Liver (tissue), 9 donors: ENCODE data around the gene AKT2. TPM values are rescaled to one million over a fixed set of nuclear protein-coding genes. Genes with fewer than 3 reads are reported as not detected.

ENCODE experiments used
- DNase-seq: peaks from one replicate; pipeline ENCODE4 v3.0.0-alpha.2; 2017; ENCODE audit warnings: low spot score
- H3K27ac ChIP-seq, 2 donors: one replicate each; pipeline ENCODE4 v1.7.0; 2013; ENCODE audit warnings: inconsistent platforms in 2 of 2, low read length in 2 of 2, control low read depth in 1 of 2, low read depth in 1 of 2, mild to moderate bottlenecking in 1 of 2
- H3K27me3 ChIP-seq, 4 donors: one replicate each; pipeline versions ENCODE4 v1.6.1 to v1.7.0; 2013; ENCODE audit warnings: low read length in 3 of 4, inconsistent platforms in 1 of 4, mild to moderate bottlenecking in 1 of 4, moderate library complexity in 1 of 4; ENCODE audit not compliant: control insufficient read depth in 4 of 4, insufficient read depth in 4 of 4
- H3K36me3 ChIP-seq, 4 donors: one replicate each; pipeline versions ENCODE4 v1.6.1 to v1.7.0; 2013; ENCODE audit warnings: low read length in 3 of 4, mild to moderate bottlenecking in 3 of 4, low read depth in 1 of 4, moderate library complexity in 1 of 4; ENCODE audit not compliant: control insufficient read depth in 4 of 4, insufficient read depth in 3 of 4
- H3K4me1 ChIP-seq, 4 donors: one replicate each; pipeline versions ENCODE4 v1.6.1 to v1.7.0; 2013; ENCODE audit warnings: low read length in 3 of 4, mild to moderate bottlenecking in 3 of 4, moderate library complexity in 1 of 4; ENCODE audit not compliant: control insufficient read depth in 4 of 4, insufficient read depth in 4 of 4
- H3K4me3 ChIP-seq, 3 donors: one replicate each; pipeline versions ENCODE4 v1.6.1 to v1.7.0; 2013; ENCODE audit warnings: low read length in 3 of 3, control low read depth in 1 of 3, low read depth in 1 of 3, mild to moderate bottlenecking in 1 of 3
- H3K9ac ChIP-seq, 2 donors: one replicate each; pipeline ENCODE4 v1.7.0; 2013; ENCODE audit warnings: low read length in 2 of 2, mild to moderate bottlenecking in 2 of 2, moderate library complexity in 2 of 2, control low read depth in 1 of 2, low read depth in 1 of 2
- H3K9me3 ChIP-seq, 4 donors: one replicate each; pipeline versions ENCODE4 v1.6.1 to v1.7.0; 2013; ENCODE audit warnings: low read length in 3 of 4; ENCODE audit not compliant: control insufficient read depth in 4 of 4
- EGR1 ChIP-seq, 2 donors: IDR thresholded peaks; 2 replicates each; pipeline ENCODE4 v1.6.1; 2016 to 2018; ENCODE audit warnings: antibody characterized with exemption in 2 of 2, low read depth in 2 of 2
- FOXA1 ChIP-seq: IDR thresholded peaks from 2 replicates; pipeline ENCODE4 v1.6.1; 2016; ENCODE audit warnings: antibody characterized with exemption
- GABPA ChIP-seq, 2 donors: IDR thresholded peaks in 1 of 2; conservative IDR thresholded peaks in 1 of 2; 2 replicates each; pipeline ENCODE4 v1.6.1; 2016; ENCODE audit warnings: antibody characterized with exemption in 2 of 2, mild to moderate bottlenecking in 1 of 2, moderate library complexity in 1 of 2
- HNF4A ChIP-seq, 2 donors: conservative IDR thresholded peaks; 2 replicates each; pipeline ENCODE4 v1.6.1; 2016; ENCODE audit warnings: antibody characterized with exemption in 2 of 2, mild to moderate bottlenecking in 2 of 2
- NR2F2 ChIP-seq: IDR thresholded peaks from 2 replicates; pipeline ENCODE4 v1.6.1; 2016; ENCODE audit warnings: antibody characterized with exemption
- TAF1 ChIP-seq: conservative IDR thresholded peaks from 2 replicates; pipeline ENCODE4 v1.6.1; 2016; ENCODE audit warnings: antibody characterized with exemption, mild to moderate bottlenecking
- WGBS: extraction: QIAGEN DNeasy Blood & Tissue Kit; methylation state at CpG from one replicate; pipeline ENCODE4 v1.1.7; 2013; 5-methylcytosine and 5-hydroxymethylcytosine counted together
- polyA plus RNA-seq, 2 donors: library from polyadenylated mRNA; stranded (reverse) in 1 of 2; unstranded in 1 of 2; fragments of 200-250 nt in 1 of 2; fragments of >200 nt in 1 of 2; fragmentation: Nextera tagmentation in 1 of 2; extraction: Ambion mirVana in 1 of 2; gene quantifications; one replicate each; pipeline versions ENCODE4 v1.2.1 to v1.2.3, GENCODE V29; 2013 to 2015
- total RNA-seq, 2 donors: library from RNA; depleted of rRNA; stranded (reverse); fragments of >200 nt; gene quantifications; one replicate each; pipeline ENCODE4 v1.2.3, GENCODE V29; 2014
- TF ChIP-seq, protein P1 (sequence below): IDR thresholded peaks from 2 replicates; pipeline ENCODE4 v1.6.1; 2016; ENCODE audit warnings: antibody characterized with exemption, mild to moderate bottlenecking
- TF ChIP-seq, protein P2 (sequence below): fragments of 150-350 bp; IDR thresholded peaks from 2 replicates; pipeline ENCODE4 v1.5.1; 2017; ENCODE audit warnings: improper control_type of control experiment, low read depth, low read length; ENCODE audit not compliant: missing input control
- donor health status: healthy.
- donor health status: healthy.
- donor health status: healthy.
- donor health status: healthy.
- donor health status: healthy.

AKT2 gene
- total and polyA plus RNA-seq, 4 donors, result 23.2 to 110 (median 60.4) TPM

DNA sequence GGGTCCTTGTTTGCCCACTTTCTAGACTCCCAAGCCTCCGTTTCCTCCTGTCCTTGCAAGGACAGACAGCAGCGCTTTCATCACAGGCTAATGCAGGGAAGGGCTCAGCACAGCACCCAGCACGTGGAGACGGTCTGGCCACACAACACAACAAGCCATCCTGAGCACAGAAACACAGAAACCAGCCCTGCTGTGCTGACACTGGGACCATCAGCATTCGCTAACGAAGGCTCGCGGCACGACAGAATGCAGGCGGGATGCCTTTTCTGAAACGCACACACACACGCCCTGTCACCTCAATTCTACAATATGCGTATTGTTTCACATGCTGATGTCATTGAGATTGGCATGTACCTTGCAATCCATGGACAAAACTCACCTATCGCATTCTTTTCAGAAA lies 12.9 kb downstream of the AKT2 start (continued):
- TF ChIP-seq, protein P1, sequence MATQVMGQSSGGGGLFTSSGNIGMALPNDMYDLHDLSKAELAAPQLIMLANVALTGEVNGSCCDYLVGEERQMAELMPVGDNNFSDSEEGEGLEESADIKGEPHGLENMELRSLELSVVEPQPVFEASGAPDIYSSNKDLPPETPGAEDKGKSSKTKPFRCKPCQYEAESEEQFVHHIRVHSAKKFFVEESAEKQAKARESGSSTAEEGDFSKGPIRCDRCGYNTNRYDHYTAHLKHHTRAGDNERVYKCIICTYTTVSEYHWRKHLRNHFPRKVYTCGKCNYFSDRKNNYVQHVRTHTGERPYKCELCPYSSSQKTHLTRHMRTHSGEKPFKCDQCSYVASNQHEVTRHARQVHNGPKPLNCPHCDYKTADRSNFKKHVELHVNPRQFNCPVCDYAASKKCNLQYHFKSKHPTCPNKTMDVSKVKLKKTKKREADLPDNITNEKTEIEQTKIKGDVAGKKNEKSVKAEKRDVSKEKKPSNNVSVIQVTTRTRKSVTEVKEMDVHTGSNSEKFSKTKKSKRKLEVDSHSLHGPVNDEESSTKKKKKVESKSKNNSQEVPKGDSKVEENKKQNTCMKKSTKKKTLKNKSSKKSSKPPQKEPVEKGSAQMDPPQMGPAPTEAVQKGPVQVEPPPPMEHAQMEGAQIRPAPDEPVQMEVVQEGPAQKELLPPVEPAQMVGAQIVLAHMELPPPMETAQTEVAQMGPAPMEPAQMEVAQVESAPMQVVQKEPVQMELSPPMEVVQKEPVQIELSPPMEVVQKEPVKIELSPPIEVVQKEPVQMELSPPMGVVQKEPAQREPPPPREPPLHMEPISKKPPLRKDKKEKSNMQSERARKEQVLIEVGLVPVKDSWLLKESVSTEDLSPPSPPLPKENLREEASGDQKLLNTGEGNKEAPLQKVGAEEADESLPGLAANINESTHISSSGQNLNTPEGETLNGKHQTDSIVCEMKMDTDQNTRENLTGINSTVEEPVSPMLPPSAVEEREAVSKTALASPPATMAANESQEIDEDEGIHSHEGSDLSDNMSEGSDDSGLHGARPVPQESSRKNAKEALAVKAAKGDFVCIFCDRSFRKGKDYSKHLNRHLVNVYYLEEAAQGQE, result no peak
- TF ChIP-seq NR2F2 (no peak), TAF1 (no peak)

- TF ChIP-seq GABPA (IDR thresholded peaks at IDR 0.05 in 1 of 2, conservative IDR thresholded peaks at IDR 0.05 in 1 of 2) (no peak), FOXA1 (no peak)
- H3K36me3 ChIP-seq, result peaks cover 0 to 6% (median 2%) of the 10 kb centered on the region in 4 donors
- WGBS, result 96% methylated on average over 4 of the region's 4 CpGs
- no peak overlapping the region for H3K9ac ChIP-seq
- H3K4me1 ChIP-seq, result peaks cover 6 to 53% (median 19%) of the 10 kb centered on the region in 4 donors
- no peak overlapping the region for H3K4me3 ChIP-seq
- H3K27me3 ChIP-seq, result no peaks in the 10 kb centered on the region
- H3K27ac ChIP-seq, result no peak overlapping the region
- DNase-seq, result no peak
- H3K9me3 ChIP-seq, result no peaks in the 10 kb centered on the region
Measured at GRCh38 chr19:40271706-40272105, 13.4 kb downstream of the AKT2 start.

- Histone ChIP-seq H3K27me3 (no peaks in the 10 kb centered on the region), H3K9ac (no peak overlapping the region), H3K36me3 (peaks cover 0 to 6% (median 2%) of the 10 kb centered on the region in 4 donors), H3K9me3 (no peaks in the 10 kb centered on the region), H3K4me1 (peaks cover 5 to 51% (median 19%) of the 10 kb centered on the region in 4 donors), H3K27ac (no peak overlapping the region), H3K4me3 (no peak overlapping the region)
- WGBS, result 88% methylated on average over 12 of the region's 12 CpGs
- DNase-seq, result no peak
- TF ChIP-seq HNF4A (conservative IDR thresholded peaks at IDR 0.05), result no peak
- TF ChIP-seq EGR1 (IDR thresholded peaks at IDR 0.05; ENCODE audit: low read depth in 2 of 2), result no peak
- TF ChIP-seq FOXA1, result no peak
- TF ChIP-seq, protein P2, sequence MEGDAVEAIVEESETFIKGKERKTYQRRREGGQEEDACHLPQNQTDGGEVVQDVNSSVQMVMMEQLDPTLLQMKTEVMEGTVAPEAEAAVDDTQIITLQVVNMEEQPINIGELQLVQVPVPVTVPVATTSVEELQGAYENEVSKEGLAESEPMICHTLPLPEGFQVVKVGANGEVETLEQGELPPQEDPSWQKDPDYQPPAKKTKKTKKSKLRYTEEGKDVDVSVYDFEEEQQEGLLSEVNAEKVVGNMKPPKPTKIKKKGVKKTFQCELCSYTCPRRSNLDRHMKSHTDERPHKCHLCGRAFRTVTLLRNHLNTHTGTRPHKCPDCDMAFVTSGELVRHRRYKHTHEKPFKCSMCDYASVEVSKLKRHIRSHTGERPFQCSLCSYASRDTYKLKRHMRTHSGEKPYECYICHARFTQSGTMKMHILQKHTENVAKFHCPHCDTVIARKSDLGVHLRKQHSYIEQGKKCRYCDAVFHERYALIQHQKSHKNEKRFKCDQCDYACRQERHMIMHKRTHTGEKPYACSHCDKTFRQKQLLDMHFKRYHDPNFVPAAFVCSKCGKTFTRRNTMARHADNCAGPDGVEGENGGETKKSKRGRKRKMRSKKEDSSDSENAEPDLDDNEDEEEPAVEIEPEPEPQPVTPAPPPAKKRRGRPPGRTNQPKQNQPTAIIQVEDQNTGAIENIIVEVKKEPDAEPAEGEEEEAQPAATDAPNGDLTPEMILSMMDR, result no peak
Measured at GRCh38 chr19:40270362-40271089, 14.6 kb downstream of the AKT2 start.
